ENCODE measurements around the gene MINK1. TPM values are rescaled to one million over a fixed set of nuclear protein-coding genes. Genes with fewer than 3 reads are reported as not detected.

The MINK1 gene
- total and polyA plus RNA-seq, 2 of the 13 experiments (the other 11 are each of a cell fraction or from before 2014, with no cell fraction given) = 17.2 to 63.9 TPM

DNA sequence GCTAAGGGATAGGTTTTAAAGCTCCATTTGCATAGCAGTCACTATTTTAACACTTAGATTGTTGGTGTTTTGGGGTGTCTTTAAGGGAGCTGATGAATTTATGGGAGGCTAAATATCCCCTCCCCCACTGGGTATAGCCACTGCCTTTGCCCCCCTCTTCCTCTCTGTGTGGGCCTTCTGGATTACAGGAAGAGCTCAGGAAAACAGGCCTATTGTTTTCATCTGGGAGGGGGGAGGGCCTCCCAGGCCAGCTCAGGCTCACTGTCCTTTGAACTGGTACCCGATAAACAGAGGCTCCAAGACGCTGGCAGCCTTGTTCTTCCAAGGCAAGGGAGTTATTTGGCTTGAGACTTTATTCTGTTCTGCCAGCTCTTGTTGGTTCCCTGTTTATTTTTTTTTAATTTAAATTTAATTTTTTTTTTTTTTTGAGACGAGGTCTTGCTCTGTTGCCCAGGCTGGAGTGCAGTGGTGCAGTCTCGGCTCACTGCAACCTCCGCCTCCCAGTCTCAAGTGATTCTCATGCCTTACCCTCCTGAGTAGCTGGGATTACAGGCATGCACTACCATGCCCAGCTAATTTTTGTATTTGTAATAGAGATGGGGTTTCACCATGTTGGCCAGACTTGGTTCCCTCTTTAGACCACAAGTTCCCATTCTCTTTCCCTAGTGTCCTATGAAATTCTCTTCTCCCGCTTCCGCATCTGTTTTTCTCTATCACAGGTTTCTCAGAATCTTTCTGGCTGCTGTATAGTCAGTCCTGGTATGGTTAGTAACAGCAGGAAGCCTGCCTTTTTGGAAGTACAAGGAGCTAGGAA is 25.1 kb downstream of the MINK1 start (continued):
- TF ChIP-seq, protein P1, sequence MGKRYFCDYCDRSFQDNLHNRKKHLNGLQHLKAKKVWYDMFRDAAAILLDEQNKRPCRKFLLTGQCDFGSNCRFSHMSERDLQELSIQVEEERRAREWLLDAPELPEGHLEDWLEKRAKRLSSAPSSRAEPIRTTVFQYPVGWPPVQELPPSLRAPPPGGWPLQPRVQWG (CRISPR knock-in tag; IDR thresholded peaks at IDR 0.05; ENCODE audit: borderline replicate concordance, low read depth) = no peak
- TF ChIP-seq, protein P2, sequence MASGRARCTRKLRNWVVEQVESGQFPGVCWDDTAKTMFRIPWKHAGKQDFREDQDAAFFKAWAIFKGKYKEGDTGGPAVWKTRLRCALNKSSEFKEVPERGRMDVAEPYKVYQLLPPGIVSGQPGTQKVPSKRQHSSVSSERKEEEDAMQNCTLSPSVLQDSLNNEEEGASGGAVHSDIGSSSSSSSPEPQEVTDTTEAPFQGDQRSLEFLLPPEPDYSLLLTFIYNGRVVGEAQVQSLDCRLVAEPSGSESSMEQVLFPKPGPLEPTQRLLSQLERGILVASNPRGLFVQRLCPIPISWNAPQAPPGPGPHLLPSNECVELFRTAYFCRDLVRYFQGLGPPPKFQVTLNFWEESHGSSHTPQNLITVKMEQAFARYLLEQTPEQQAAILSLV (CRISPR knock-in tag; IDR thresholded peaks at IDR 0.05; ENCODE audit: borderline replicate concordance) = no peak
- TF ChIP-seq ZNF543 (CRISPR knock-in tag; IDR thresholded peaks at IDR 0.05) = no peak
- no peak for TF ChIP-seq RELA (CRISPR knock-in tag; IDR thresholded peaks at IDR 0.05)
- TF ChIP-seq ZNF350 (CRISPR knock-in tag; IDR thresholded peaks at IDR 0.05; ENCODE audit: borderline replicate concordance, low read depth) = no peak
- TF ChIP-seq, protein P3, sequence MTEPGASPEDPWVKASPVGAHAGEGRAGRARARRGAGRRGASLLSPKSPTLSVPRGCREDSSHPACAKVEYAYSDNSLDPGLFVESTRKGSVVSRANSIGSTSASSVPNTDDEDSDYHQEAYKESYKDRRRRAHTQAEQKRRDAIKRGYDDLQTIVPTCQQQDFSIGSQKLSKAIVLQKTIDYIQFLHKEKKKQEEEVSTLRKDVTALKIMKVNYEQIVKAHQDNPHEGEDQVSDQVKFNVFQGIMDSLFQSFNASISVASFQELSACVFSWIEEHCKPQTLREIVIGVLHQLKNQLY (CRISPR knock-in tag; IDR thresholded peaks at IDR 0.05) = no peak
- TF ChIP-seq RNF2 (conservative IDR thresholded peaks at IDR 0.05; ENCODE audit: low read depth) = no peak
- TF ChIP-seq ARNTL (CRISPR knock-in tag; IDR thresholded peaks at IDR 0.05) = no peak
- TF ChIP-seq ZNF317 (CRISPR knock-in tag; IDR thresholded peaks at IDR 0.05) = no peak
- TF ChIP-seq ZNF709 (CRISPR knock-in tag; IDR thresholded peaks at IDR 0.05) = no peak
- peak in 1 of 2 experiments; percentile 72; a peak in 2 of 4 replicates for TF ChIP-seq EP300 (IDR thresholded peaks at IDR 0.05; ENCODE audit: low read depth in 2 of 2, low read length in 2 of 2)
- TF ChIP-seq EP300 (CRISPR knock-in tag; IDR thresholded peaks at IDR 0.05; ENCODE audit: borderline replicate concordance) = peak; percentile 53; the same call in 1 of the 2 replicates
- 0 out of 2 replicates have a peak, but pooled peaks have one; percentile 23 for TF ChIP-seq ERF (CRISPR knock-in tag; IDR thresholded peaks at IDR 0.05)
- TF ChIP-seq SAP130 (CRISPR knock-in tag; IDR thresholded peaks at IDR 0.05; ENCODE audit: low read depth) = peak; percentile 75
- peak; percentile 70 for TF ChIP-seq SALL1 (CRISPR knock-in tag; IDR thresholded peaks at IDR 0.05)
- TF ChIP-seq WIZ (CRISPR knock-in tag; IDR thresholded peaks at IDR 0.05) = no peak
- TF ChIP-seq, protein P4, sequence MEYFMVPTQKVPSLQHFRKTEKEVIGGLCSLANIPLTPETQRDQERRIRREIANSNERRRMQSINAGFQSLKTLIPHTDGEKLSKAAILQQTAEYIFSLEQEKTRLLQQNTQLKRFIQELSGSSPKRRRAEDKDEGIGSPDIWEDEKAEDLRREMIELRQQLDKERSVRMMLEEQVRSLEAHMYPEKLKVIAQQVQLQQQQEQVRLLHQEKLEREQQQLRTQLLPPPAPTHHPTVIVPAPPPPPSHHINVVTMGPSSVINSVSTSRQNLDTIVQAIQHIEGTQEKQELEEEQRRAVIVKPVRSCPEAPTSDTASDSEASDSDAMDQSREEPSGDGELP (IDR thresholded peaks at IDR 0.05; ENCODE audit: borderline replicate concordance, low read depth) = peak; percentile 52; the same call in 1 of the 2 replicates
- TF ChIP-seq PAWR (CRISPR knock-in tag; IDR thresholded peaks at IDR 0.05; ENCODE audit: borderline replicate concordance) = no peak
- peak; percentile 83 for TF ChIP-seq PITX1 (CRISPR knock-in tag; IDR thresholded peaks at IDR 0.05)
- TF ChIP-seq GABPA (IDR thresholded peaks at IDR 0.05; ENCODE audit: low read depth, low read length) = no peak
- peak; percentile 59 for TF ChIP-seq GABPA (CRISPR knock-in tag; IDR thresholded peaks at IDR 0.05; ENCODE audit: low read depth)
- TF ChIP-seq POLR2AphosphoS2 (IDR thresholded peaks at IDR 0.05; ENCODE audit: low read depth, low read length) = no peak
- TF ChIP-seq, protein P5, sequence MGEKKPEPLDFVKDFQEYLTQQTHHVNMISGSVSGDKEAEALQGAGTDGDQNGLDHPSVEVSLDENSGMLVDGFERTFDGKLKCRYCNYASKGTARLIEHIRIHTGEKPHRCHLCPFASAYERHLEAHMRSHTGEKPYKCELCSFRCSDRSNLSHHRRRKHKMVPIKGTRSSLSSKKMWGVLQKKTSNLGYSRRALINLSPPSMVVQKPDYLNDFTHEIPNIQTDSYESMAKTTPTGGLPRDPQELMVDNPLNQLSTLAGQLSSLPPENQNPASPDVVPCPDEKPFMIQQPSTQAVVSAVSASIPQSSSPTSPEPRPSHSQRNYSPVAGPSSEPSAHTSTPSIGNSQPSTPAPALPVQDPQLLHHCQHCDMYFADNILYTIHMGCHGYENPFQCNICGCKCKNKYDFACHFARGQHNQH (CRISPR knock-in tag; IDR thresholded peaks at IDR 0.05) = no peak
- 0 out of 2 replicates have a peak, but pooled peaks have one; percentile 31 for TF ChIP-seq PHF20 (CRISPR knock-in tag; IDR thresholded peaks at IDR 0.05)
- TF ChIP-seq, protein P6, sequence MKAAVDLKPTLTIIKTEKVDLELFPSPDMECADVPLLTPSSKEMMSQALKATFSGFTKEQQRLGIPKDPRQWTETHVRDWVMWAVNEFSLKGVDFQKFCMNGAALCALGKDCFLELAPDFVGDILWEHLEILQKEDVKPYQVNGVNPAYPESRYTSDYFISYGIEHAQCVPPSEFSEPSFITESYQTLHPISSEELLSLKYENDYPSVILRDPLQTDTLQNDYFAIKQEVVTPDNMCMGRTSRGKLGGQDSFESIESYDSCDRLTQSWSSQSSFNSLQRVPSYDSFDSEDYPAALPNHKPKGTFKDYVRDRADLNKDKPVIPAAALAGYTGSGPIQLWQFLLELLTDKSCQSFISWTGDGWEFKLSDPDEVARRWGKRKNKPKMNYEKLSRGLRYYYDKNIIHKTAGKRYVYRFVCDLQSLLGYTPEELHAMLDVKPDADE (CRISPR knock-in tag; IDR thresholded peaks at IDR 0.05) = no peak
- TF ChIP-seq SMAD3 (CRISPR knock-in tag; IDR thresholded peaks at IDR 0.05) = peak; percentile 42; the same call in 1 of the 2 replicates
